H1 (cell line): Measurements from ENCODE around the gene LCN9. TPM values are rescaled to one million over a fixed set of nuclear protein-coding genes. Genes with fewer than 3 reads are reported as not detected.

Source experiments
- CTBP2 ChIP-seq: IDR thresholded peaks from 2 replicates; pipeline ENCODE4 v1.7.0; 2011; ENCODE audit warnings: borderline replicate concordance, mild to moderate bottlenecking, moderate library complexity, mixed read lengths, low read length; ENCODE audit not compliant: insufficient read depth, insufficient read length
- GABPA ChIP-seq: IDR thresholded peaks from 2 replicates; pipeline ENCODE4 v1.6.1; 2011; ENCODE audit warnings: mild to moderate bottlenecking, low read length, moderate library complexity, borderline replicate concordance; ENCODE audit not compliant: insufficient read depth
- JUND ChIP-seq: IDR thresholded peaks from 2 replicates; pipeline ENCODE4 v1.6.1; 2011; ENCODE audit warnings: mild to moderate bottlenecking, improper control_type of control experiment, low read length
- SIX5 ChIP-seq: IDR thresholded peaks from 2 replicates; pipeline ENCODE4 v1.6.1; 2011; ENCODE audit warnings: mild to moderate bottlenecking, low read depth, low read length
- TCF12 ChIP-seq: IDR thresholded peaks from 2 replicates; pipeline ENCODE4 v1.6.1; 2011; ENCODE audit warnings: low read depth, mild to moderate bottlenecking, low read length
- polyA plus RNA-seq, 7 experiments: library from polyadenylated mRNA; depleted of rRNA in 3 of 7; stranded (reverse) in 5 of 7; unstranded in 2 of 7; fragments of >200 nt in 5 of 7; fragments of 200-250 nt in 2 of 7; gene quantifications; 1 replicate in 5 of 7; 2 replicates in 1 of 7; 4 replicates in 1 of 7; pipeline versions ENCODE4 v1.2.1 to v1.2.3, GENCODE V29; 2011 to 2013; ENCODE audit warnings: missing spikeins in 2 of 7, mixed read lengths in 2 of 7
- total RNA-seq: library from RNA; stranded (reverse); fragmentation: NEBNext Ultra II Directional; extraction: Animal tissue kit (Norgen Biotek cat#: 25700); gene quantifications from 2 replicates; pipeline ENCODE4 v1.2.1, GENCODE V29; 2021
- TF ChIP-seq, protein P1 (sequence below): fragments of 300-600 bp; sonication (generic); IDR thresholded peaks from 2 replicates; pipeline ENCODE4 v1.7.1; 2012; ENCODE audit warnings: low read length, moderate library complexity, mild to moderate bottlenecking, inconsistent platforms; ENCODE audit not compliant: insufficient replicate concordance

The LCN9 gene
- total and polyA plus RNA-seq, 2 of the 8 experiments (the other 6 are each of a cell fraction or from before 2014, with no cell fraction given) = 2.3 to 3.1 TPM

DNA sequence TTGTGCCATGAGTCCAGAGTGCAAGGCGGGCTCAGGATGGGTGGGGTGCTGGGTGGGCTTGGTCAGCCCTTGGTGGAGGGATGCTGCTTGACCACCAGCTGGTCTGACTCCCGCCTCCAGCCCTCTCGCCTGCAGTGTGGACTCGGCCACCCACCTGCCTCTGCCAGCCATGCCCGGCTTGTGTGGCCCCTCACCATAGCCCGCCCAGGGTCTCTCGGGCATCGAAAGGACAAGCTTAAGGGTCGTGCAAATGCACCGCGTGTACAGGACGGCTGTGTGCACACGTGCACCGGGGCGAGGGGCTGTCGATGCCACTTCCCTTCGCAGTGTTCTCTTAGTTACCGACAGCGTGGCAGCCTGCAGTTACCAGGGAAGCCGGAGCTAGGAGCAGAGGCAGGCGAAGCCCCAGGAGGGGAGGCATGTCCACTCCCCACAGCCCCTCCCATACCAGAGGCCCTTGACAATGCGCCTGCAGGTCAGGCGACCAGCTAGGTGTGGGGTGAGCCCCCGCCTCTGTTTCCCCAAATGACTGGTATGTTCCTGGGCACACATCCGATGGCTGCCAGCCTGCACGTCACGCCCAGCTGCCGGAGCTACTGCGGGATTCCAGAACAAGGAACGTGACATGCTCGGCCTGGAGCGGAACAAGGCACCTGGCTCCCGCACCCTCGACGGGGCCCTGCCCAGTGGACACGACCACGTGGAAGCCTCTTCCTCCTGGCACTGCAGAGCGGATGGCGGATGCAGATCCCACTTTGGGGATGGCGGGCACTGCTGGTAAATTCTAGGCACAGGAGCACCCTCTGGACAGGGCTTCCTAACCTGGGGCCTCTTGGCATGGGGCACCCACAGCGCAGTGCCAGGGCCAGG, 7.8 kb downstream of the LCN9 start (continued):
- TF ChIP-seq, protein P1, sequence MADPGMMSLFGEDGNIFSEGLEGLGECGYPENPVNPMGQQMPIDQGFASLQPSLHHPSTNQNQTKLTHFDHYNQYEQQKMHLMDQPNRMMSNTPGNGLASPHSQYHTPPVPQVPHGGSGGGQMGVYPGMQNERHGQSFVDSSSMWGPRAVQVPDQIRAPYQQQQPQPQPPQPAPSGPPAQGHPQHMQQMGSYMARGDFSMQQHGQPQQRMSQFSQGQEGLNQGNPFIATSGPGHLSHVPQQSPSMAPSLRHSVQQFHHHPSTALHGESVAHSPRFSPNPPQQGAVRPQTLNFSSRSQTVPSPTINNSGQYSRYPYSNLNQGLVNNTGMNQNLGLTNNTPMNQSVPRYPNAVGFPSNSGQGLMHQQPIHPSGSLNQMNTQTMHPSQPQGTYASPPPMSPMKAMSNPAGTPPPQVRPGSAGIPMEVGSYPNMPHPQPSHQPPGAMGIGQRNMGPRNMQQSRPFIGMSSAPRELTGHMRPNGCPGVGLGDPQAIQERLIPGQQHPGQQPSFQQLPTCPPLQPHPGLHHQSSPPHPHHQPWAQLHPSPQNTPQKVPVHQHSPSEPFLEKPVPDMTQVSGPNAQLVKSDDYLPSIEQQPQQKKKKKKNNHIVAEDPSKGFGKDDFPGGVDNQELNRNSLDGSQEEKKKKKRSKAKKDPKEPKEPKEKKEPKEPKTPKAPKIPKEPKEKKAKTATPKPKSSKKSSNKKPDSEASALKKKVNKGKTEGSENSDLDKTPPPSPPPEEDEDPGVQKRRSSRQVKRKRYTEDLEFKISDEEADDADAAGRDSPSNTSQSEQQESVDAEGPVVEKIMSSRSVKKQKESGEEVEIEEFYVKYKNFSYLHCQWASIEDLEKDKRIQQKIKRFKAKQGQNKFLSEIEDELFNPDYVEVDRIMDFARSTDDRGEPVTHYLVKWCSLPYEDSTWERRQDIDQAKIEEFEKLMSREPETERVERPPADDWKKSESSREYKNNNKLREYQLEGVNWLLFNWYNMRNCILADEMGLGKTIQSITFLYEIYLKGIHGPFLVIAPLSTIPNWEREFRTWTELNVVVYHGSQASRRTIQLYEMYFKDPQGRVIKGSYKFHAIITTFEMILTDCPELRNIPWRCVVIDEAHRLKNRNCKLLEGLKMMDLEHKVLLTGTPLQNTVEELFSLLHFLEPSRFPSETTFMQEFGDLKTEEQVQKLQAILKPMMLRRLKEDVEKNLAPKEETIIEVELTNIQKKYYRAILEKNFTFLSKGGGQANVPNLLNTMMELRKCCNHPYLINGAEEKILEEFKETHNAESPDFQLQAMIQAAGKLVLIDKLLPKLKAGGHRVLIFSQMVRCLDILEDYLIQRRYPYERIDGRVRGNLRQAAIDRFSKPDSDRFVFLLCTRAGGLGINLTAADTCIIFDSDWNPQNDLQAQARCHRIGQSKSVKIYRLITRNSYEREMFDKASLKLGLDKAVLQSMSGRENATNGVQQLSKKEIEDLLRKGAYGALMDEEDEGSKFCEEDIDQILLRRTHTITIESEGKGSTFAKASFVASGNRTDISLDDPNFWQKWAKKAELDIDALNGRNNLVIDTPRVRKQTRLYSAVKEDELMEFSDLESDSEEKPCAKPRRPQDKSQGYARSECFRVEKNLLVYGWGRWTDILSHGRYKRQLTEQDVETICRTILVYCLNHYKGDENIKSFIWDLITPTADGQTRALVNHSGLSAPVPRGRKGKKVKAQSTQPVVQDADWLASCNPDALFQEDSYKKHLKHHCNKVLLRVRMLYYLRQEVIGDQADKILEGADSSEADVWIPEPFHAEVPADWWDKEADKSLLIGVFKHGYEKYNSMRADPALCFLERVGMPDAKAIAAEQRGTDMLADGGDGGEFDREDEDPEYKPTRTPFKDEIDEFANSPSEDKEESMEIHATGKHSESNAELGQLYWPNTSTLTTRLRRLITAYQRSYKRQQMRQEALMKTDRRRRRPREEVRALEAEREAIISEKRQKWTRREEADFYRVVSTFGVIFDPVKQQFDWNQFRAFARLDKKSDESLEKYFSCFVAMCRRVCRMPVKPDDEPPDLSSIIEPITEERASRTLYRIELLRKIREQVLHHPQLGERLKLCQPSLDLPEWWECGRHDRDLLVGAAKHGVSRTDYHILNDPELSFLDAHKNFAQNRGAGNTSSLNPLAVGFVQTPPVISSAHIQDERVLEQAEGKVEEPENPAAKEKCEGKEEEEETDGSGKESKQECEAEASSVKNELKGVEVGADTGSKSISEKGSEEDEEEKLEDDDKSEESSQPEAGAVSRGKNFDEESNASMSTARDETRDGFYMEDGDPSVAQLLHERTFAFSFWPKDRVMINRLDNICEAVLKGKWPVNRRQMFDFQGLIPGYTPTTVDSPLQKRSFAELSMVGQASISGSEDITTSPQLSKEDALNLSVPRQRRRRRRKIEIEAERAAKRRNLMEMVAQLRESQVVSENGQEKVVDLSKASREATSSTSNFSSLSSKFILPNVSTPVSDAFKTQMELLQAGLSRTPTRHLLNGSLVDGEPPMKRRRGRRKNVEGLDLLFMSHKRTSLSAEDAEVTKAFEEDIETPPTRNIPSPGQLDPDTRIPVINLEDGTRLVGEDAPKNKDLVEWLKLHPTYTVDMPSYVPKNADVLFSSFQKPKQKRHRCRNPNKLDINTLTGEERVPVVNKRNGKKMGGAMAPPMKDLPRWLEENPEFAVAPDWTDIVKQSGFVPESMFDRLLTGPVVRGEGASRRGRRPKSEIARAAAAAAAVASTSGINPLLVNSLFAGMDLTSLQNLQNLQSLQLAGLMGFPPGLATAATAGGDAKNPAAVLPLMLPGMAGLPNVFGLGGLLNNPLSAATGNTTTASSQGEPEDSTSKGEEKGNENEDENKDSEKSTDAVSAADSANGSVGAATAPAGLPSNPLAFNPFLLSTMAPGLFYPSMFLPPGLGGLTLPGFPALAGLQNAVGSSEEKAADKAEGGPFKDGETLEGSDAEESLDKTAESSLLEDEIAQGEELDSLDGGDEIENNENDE = no peak
- TF ChIP-seq SIX5 (no peak), TCF12 (no peak), CTBP2 (no peak), GABPA (no peak), JUND (no peak)
